H1 (cell line): ENCODE results near the gene TNS1. TPM values are rescaled to one million over a fixed set of nuclear protein-coding genes. Genes with fewer than 3 reads are reported as not detected.
A peak's percentile ranks its signal among the peaks of the same experiment; 100 is the strongest.

Experiments used
- CTCF ChIA-PET: fragments of 300-600 bp; sonication (Branson Sonifier 250); formaldehyde crosslinking; loops from one replicate; lab custom pipeline; 2021; ENCODE audit not compliant: partially characterized antibody; lab: Charles Lee
- POLR2A ChIA-PET: fragments of 300-600 bp; sonication (Branson Sonifier 250); formaldehyde crosslinking; loops from one replicate; lab custom pipeline; 2021; ENCODE audit warnings: inconsistent platforms; ENCODE audit not compliant: partially characterized antibody; lab: Charles Lee
- DNase-seq, 2 experiments: peaks; one replicate each; pipeline versions ENCODE4 v3.0.0 to v3.0.0-alpha.2; 2010 to 2022; ENCODE audit warnings: low spot score in 2 of 2, low read depth in 1 of 2, mixed read lengths in 1 of 2
- FAIRE-seq: peaks from 2 replicates; lab custom pipeline; 2011; peaks lifted over from hg19 to GRCh38; lab: Jason Lieb, UNC
- H2AFZ ChIP-seq: 2 replicates; pipeline ENCODE4 v1.8.1; 2012; ENCODE audit warnings: low read length, inconsistent platforms
- H2AK5ac ChIP-seq: 2 replicates; pipeline ENCODE4 v1.6.1; 2013; ENCODE audit warnings: low read depth, low read length
- H2BK120ac ChIP-seq: replicated peaks from 2 replicates; pipeline ENCODE3; 2013; ENCODE audit warnings: low read depth, low read length, inconsistent platforms
- H2BK12ac ChIP-seq: 2 replicates; pipeline ENCODE4 v1.6.1; 2013; ENCODE audit warnings: low read depth, low read length
- H2BK15ac ChIP-seq: 2 replicates; pipeline ENCODE4 v1.6.1; 2013; ENCODE audit warnings: low read length
- H2BK20ac ChIP-seq: 2 replicates; pipeline ENCODE4 v1.6.1; 2013; ENCODE audit warnings: low read length
- H2BK5ac ChIP-seq: 2 replicates; pipeline ENCODE4 v1.6.1; 2013; ENCODE audit warnings: low read depth, low read length
- H3K14ac ChIP-seq: 2 replicates; pipeline ENCODE4 v1.6.1; 2013; ENCODE audit warnings: inconsistent platforms; ENCODE audit not compliant: insufficient read length
- H3K18ac ChIP-seq: 2 replicates; pipeline ENCODE4 v1.6.1; 2013; ENCODE audit warnings: low read length; ENCODE audit errors: extremely low read depth
- H3K23ac ChIP-seq: 2 replicates; pipeline ENCODE4 v1.6.1; 2013; ENCODE audit warnings: inconsistent platforms; ENCODE audit not compliant: insufficient read length
- H3K23me2 ChIP-seq: 2 replicates; pipeline ENCODE4 v1.6.1; 2013; ENCODE audit warnings: low read depth, low read length
- H3K27ac ChIP-seq: 2 replicates; pipeline ENCODE4 v1.6.1; 2011; ENCODE audit warnings: low read depth, low read length, inconsistent platforms
- H3K27me3 ChIP-seq, 4 experiments: replicated peaks in 1 of 4; 1 replicate in 1 of 4; 2 replicates in 3 of 4; pipeline versions ENCODE4 v1.6.1 to v1.8.1; 2011 to 2013; ENCODE audit warnings: low read length in 3 of 4, mild to moderate bottlenecking in 3 of 4, inconsistent platforms in 2 of 4, mixed read lengths in 2 of 4, moderate library complexity in 1 of 4; ENCODE audit not compliant: control insufficient read depth in 3 of 4, insufficient read depth in 3 of 4; ENCODE audit errors: extremely low read depth in 1 of 4
- H3K36me3 ChIP-seq, 4 experiments: 2 replicates each; pipeline versions ENCODE4 v1.6.1 to v1.8.1; 2011 to 2013; ENCODE audit warnings: mild to moderate bottlenecking in 4 of 4, low read length in 3 of 4, moderate library complexity in 2 of 4, control low read depth in 1 of 4, inconsistent platforms in 1 of 4; ENCODE audit not compliant: insufficient read depth in 4 of 4, control insufficient read depth in 2 of 4
- H3K4ac ChIP-seq: replicated peaks from 2 replicates; pipeline ENCODE3; 2013; ENCODE audit warnings: low read length, low read depth, mixed read lengths, inconsistent platforms; ENCODE audit not compliant: insufficient read length
- H3K4me1 ChIP-seq, 4 experiments: replicated peaks in 1 of 4; 1 replicate in 1 of 4; 2 replicates in 3 of 4; pipeline versions ENCODE4 v1.6.1 to v1.8.1; 2011 to 2013; ENCODE audit warnings: low read length in 3 of 4, inconsistent platforms in 2 of 4, mixed read lengths in 1 of 4; ENCODE audit not compliant: insufficient read depth in 4 of 4, control insufficient read depth in 3 of 4
- H3K4me2 ChIP-seq, 2 experiments: 2 replicates each; pipeline versions ENCODE4 v1.6.1 to v1.8.1; 2011 to 2013; ENCODE audit warnings: low read depth in 2 of 2, low read length in 2 of 2, control low read depth in 1 of 2, inconsistent platforms in 1 of 2, mild to moderate bottlenecking in 1 of 2; ENCODE audit not compliant: insufficient read depth in 1 of 2
- H3K4me3 ChIP-seq, 4 experiments: fragments of 200-600, 300-600 bp in 1 of 4; sonication (generic), shearing (Covaris generic), sonication (Bioruptor Twin) in 1 of 4; 2 replicates each; pipeline versions ENCODE4 v1.5.1 to v1.8.1; 2011 to 2016; ENCODE audit warnings: low read length in 4 of 4, low read depth in 3 of 4, control low read depth in 2 of 4, inconsistent platforms in 2 of 4, mild to moderate bottlenecking in 2 of 4, mixed read lengths in 1 of 4, moderate library complexity in 1 of 4; ENCODE audit not compliant: insufficient read depth in 2 of 4; ENCODE audit errors: extremely low read depth in 1 of 4
- H3K56ac ChIP-seq: replicated peaks from 2 replicates; pipeline ENCODE3; 2013; ENCODE audit warnings: low read depth, mild to moderate bottlenecking, mixed read lengths, low read length, inconsistent platforms; ENCODE audit not compliant: insufficient read length
- H3K79me1 ChIP-seq: 2 replicates; pipeline ENCODE4 v1.6.1; 2013; ENCODE audit warnings: low read depth, low read length, control low read depth
- H3K79me2 ChIP-seq, 2 experiments: 2 replicates each; pipeline versions ENCODE4 v1.6.1 to v1.8.1; 2012 to 2013; ENCODE audit warnings: low read length in 2 of 2, mild to moderate bottlenecking in 2 of 2, inconsistent platforms in 1 of 2; ENCODE audit not compliant: insufficient read depth in 2 of 2, control insufficient read depth in 1 of 2
- H3K9ac ChIP-seq, 4 experiments: replicated peaks in 1 of 4; 1 replicate in 1 of 4; 2 replicates in 3 of 4; pipeline versions ENCODE4 v1.6.1 to v1.8.1; 2011 to 2013; ENCODE audit warnings: low read depth in 3 of 4, low read length in 3 of 4, control low read depth in 2 of 4, mild to moderate bottlenecking in 2 of 4, moderate library complexity in 2 of 4, inconsistent platforms in 1 of 4; ENCODE audit errors: extremely low read depth in 1 of 4
- H3K9me3 ChIP-seq, 2 experiments: 2 replicates each; pipeline versions ENCODE4 v1.6.1 to v1.8.1; 2012 to 2013; ENCODE audit warnings: mild to moderate bottlenecking in 2 of 2, moderate library complexity in 2 of 2, control low read depth in 1 of 2, inconsistent platforms in 1 of 2, low read depth in 1 of 2, low read length in 1 of 2, mixed read lengths in 1 of 2; ENCODE audit not compliant: insufficient read depth in 2 of 2
- H4K20me1 ChIP-seq, 2 experiments: replicated peaks in 1 of 2; 2 replicates each; pipeline versions ENCODE3 to v1.8.1; 2011 to 2013; ENCODE audit warnings: inconsistent platforms in 2 of 2, low read length in 2 of 2, mild to moderate bottlenecking in 1 of 2; ENCODE audit not compliant: insufficient read depth in 2 of 2, control insufficient read depth in 1 of 2
- H4K5ac ChIP-seq: 2 replicates; pipeline ENCODE4 v1.6.1; 2013; ENCODE audit warnings: low read length, low read depth, mixed read lengths, inconsistent platforms; ENCODE audit not compliant: insufficient read length
- H4K8ac ChIP-seq: 2 replicates; pipeline ENCODE4 v1.8.0; 2013; ENCODE audit warnings: mild to moderate bottlenecking, moderate library complexity, low read length, inconsistent platforms; ENCODE audit not compliant: insufficient read depth; ENCODE audit errors: extremely low read depth
- H4K91ac ChIP-seq: replicated peaks from 2 replicates; pipeline ENCODE3; 2013; ENCODE audit warnings: low read length, mixed read lengths, inconsistent platforms; ENCODE audit not compliant: insufficient read length
- EGR1 ChIP-seq: IDR thresholded peaks from 2 replicates; pipeline ENCODE4 v1.6.1; 2011; ENCODE audit warnings: low read depth, low read length, borderline replicate concordance
- NRF1 ChIP-seq: IDR thresholded peaks from 2 replicates; pipeline ENCODE4 v1.6.1; 2011; ENCODE audit warnings: mild to moderate bottlenecking, low read depth, low read length, improper control_type of control experiment
- POU5F1 ChIP-seq: IDR thresholded peaks from 2 replicates; pipeline ENCODE4 v1.6.1; 2011; ENCODE audit warnings: low read depth, mild to moderate bottlenecking, low read length, moderate library complexity
- SIN3A ChIP-seq, 2 experiments: IDR thresholded peaks in 1 of 2; conservative IDR thresholded peaks in 1 of 2; 2 replicates each; pipeline ENCODE4 v1.6.1; 2011 to 2012; ENCODE audit warnings: low read length in 2 of 2, improper control_type of control experiment in 1 of 2, low read depth in 1 of 2, mild to moderate bottlenecking in 1 of 2
- WGBS, 2 experiments: shearing (Covaris generic) in 1 of 2; methylation state at CpG; one replicate each; pipeline versions ENCODE4 v1.1.6 to v1.1.7; 2013 to 2015; ENCODE audit warnings: low lambda C conversion rate in 2 of 2, mixed read lengths in 2 of 2, inconsistent platforms in 1 of 2, low coverage in 1 of 2, missing lambda C conversion rate in 1 of 2; ENCODE audit not compliant: insufficient replicate concordance in 2 of 2, insufficient coverage in 1 of 2, insufficient read length in 1 of 2; ENCODE audit errors: extremely low coverage in 1 of 2, missing lambda C conversion rate in 1 of 2; 5-methylcytosine and 5-hydroxymethylcytosine counted together
- polyA plus RNA-seq, 7 experiments: library from polyadenylated mRNA; depleted of rRNA in 3 of 7; stranded (reverse) in 5 of 7; unstranded in 2 of 7; fragments of >200 nt in 5 of 7; fragments of 200-250 nt in 2 of 7; gene quantifications; 1 replicate in 5 of 7; 2 replicates in 1 of 7; 4 replicates in 1 of 7; pipeline versions ENCODE4 v1.2.1 to v1.2.3, GENCODE V29; 2011 to 2013; ENCODE audit warnings: missing spikeins in 2 of 7, mixed read lengths in 2 of 7
- total RNA-seq: library from RNA; stranded (reverse); fragmentation: NEBNext Ultra II Directional; extraction: Animal tissue kit (Norgen Biotek cat#: 25700); gene quantifications from 2 replicates; pipeline ENCODE4 v1.2.1, GENCODE V29; 2021

The TNS1 gene
- total and polyA plus RNA-seq, 2 of the 8 experiments (the other 6 are each of a cell fraction or from before 2014, with no cell fraction given): 1.5 to 5.1 TPM

- ChIA-PET POLR2A (interaction anchor here (0.6 to 0.9 kb wide), 3 partner anchors 55 to 184 kb away, joined by 3 to 4 read pairs (median 3); no protein-coding TSS in a partner anchor), CTCF (interaction anchor here (0.9 to 30.4 kb wide), 6 partner anchors 6 to 190 kb away, joined by 3 to 759 read pairs (median 12); no protein-coding TSS in a partner anchor)
- Histone ChIP-seq H2BK20ac (no peak overlapping the region), H4K8ac (no peak overlapping the region), H3K23me2 (no peaks in the 10 kb centered on the region; the same call in 1 of the 2 replicates), H3K4ac (no peak overlapping the region), H3K9ac (peak overlapping the region in 1 of 4 experiments; percentile 13; a peak in 2 of 7 replicates), H3K23ac (no peak overlapping the region), H3K4me2 (no peak overlapping the region), H3K14ac (no peak overlapping the region), H3K9me3 (no peaks in the 10 kb centered on the region), H4K20me1 (peaks cover 0 to 5% of the 10 kb centered on the region in 2 experiments), H3K79me1 (no peaks in the 10 kb centered on the region), H3K79me2 (no peaks in the 10 kb centered on the region), H2BK5ac (no peak overlapping the region), H3K27ac (no peak overlapping the region), H2BK15ac (no peak overlapping the region), H3K18ac (no peak overlapping the region; the same call in 1 of the 2 replicates), H2BK12ac (no peak overlapping the region), H2AK5ac (no peak overlapping the region; the same call in 1 of the 2 replicates), H4K91ac (no peak overlapping the region), H2BK120ac (no peak overlapping the region), H4K5ac (no peak overlapping the region), H3K56ac (no peak overlapping the region), H3K4me3 (no peak overlapping the region), H3K36me3 (no peaks in the 10 kb centered on the region; a peak in 1 of 8 replicates), H3K27me3 (no peaks in the 10 kb centered on the region), H3K4me1 (peaks cover 0 to 5% (median 2%) of the 10 kb centered on the region in 4 experiments; a peak in 1 of 7 replicates), H2AFZ (no peak overlapping the region)
- WGBS, 2 experiments: 94% methylated on average over 8 of the region's 8 CpGs; no CpG with 5 or more reads in 1 of the 2 experiments
- DNase-seq (peak in 1 of 2 experiments; percentile 27), FAIRE-seq (no peak)
- no peak for TF ChIP-seq SIN3A (conservative IDR thresholded peaks at IDR 0.05 in 1 of 2, IDR thresholded peaks at IDR 0.05 in 1 of 2; ENCODE audit: low read depth in 1 of 2, low read length in 2 of 2)
- no peak for TF ChIP-seq EGR1
- TF ChIP-seq NRF1: no peak
- no peak for TF ChIP-seq POU5F1
Observed at GRCh38 chr2:217797661-217798069, 205.1 kb downstream of the TNS1 start.
